ENCODE data around the gene CA9.

DNA sequence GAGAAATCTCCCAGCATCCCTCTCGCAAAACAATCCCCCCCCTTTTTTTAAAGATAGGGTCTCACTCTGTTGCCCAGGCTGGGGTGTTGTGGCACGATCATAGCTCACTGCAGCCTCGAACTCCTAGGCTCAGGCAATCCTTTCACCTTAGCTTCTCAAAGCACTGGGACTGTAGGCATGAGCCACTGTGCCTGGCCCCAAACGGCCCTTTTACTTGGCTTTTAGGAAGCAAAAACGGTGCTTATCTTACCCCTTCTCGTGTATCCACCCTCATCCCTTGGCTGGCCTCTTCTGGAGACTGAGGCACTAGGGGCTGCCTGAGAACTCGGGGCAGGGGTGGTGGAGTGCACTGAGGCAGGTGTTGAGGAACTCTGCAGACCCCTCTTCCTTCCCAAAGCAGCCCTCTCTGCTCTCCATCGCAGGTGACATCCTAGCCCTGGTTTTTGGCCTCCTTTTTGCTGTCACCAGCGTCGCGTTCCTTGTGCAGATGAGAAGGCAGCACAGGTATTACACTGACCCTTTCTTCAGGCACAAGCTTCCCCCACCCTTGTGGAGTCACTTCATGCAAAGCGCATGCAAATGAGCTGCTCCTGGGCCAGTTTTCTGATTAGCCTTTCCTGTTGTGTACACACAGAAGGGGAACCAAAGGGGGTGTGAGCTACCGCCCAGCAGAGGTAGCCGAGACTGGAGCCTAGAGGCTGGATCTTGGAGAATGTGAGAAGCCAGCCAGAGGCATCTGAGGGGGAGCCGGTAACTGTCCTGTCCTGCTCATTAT, 6.8 kb downstream of the CA9 start:
- TF ChIP-seq, protein P1, sequence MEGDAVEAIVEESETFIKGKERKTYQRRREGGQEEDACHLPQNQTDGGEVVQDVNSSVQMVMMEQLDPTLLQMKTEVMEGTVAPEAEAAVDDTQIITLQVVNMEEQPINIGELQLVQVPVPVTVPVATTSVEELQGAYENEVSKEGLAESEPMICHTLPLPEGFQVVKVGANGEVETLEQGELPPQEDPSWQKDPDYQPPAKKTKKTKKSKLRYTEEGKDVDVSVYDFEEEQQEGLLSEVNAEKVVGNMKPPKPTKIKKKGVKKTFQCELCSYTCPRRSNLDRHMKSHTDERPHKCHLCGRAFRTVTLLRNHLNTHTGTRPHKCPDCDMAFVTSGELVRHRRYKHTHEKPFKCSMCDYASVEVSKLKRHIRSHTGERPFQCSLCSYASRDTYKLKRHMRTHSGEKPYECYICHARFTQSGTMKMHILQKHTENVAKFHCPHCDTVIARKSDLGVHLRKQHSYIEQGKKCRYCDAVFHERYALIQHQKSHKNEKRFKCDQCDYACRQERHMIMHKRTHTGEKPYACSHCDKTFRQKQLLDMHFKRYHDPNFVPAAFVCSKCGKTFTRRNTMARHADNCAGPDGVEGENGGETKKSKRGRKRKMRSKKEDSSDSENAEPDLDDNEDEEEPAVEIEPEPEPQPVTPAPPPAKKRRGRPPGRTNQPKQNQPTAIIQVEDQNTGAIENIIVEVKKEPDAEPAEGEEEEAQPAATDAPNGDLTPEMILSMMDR (IDR thresholded peaks at IDR 0.05; ENCODE audit: low read depth, low read length): no peak
- no peak for TF ChIP-seq EZH2phosphoT487 (IDR thresholded peaks at IDR 0.05; ENCODE audit: low read depth)

Measured in OCI-LY3 (cell line).